Astrocyte (in vitro differentiated cells and primary cell): ENCODE measurements around the gene IL20RA.

Experiments
- CTCF ChIP-seq: IDR thresholded peaks from 2 replicates; pipeline ENCODE4 v1.5.1; 2011; ENCODE audit warnings: low read depth, mild to moderate bottlenecking, inconsistent platforms, low read length, moderate library complexity; ENCODE audit not compliant: insufficient read depth
- EZH2 ChIP-seq: IDR thresholded peaks from 2 replicates; pipeline ENCODE4 v1.6.1; 2012; ENCODE audit warnings: mild to moderate bottlenecking, low read length, inconsistent platforms; ENCODE audit not compliant: insufficient read depth

GRCh38 chr6:136961848-136962247 lies 82.9 kb downstream of the IL20RA start:
- no peak for TF ChIP-seq CTCF
- no peak for TF ChIP-seq EZH2
